ENCODE data around the gene MAPKAPK3.

Gene MAPKAPK3

DNA sequence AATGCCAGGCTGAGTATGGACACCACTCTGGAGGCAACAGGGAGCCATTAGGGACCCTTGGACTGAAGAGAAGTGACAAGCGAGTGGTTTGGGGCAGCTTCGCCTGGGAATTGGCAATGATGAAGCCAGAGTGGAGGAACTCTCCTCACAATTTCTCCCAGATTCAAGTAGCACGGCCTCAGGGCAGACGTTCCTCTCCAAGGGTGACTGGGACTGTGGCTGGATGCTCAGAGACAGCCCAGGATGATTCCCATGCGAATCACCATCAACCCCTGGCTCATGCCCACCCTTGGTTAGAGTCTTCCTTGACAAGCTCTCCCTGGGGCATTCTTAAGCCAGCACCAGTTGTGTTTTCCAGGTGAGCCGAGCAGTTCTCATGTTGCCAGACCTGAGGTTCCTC is 41.5 kb downstream of the MAPKAPK3 start:
- TF ChIP-seq, protein P1, sequence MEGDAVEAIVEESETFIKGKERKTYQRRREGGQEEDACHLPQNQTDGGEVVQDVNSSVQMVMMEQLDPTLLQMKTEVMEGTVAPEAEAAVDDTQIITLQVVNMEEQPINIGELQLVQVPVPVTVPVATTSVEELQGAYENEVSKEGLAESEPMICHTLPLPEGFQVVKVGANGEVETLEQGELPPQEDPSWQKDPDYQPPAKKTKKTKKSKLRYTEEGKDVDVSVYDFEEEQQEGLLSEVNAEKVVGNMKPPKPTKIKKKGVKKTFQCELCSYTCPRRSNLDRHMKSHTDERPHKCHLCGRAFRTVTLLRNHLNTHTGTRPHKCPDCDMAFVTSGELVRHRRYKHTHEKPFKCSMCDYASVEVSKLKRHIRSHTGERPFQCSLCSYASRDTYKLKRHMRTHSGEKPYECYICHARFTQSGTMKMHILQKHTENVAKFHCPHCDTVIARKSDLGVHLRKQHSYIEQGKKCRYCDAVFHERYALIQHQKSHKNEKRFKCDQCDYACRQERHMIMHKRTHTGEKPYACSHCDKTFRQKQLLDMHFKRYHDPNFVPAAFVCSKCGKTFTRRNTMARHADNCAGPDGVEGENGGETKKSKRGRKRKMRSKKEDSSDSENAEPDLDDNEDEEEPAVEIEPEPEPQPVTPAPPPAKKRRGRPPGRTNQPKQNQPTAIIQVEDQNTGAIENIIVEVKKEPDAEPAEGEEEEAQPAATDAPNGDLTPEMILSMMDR (conservative IDR thresholded peaks at IDR 0.05; ENCODE audit: low read depth, low read length), result no peak
- Histone ChIP-seq H3K4me2 (no peak overlapping the region), H2AFZ (ENCODE audit: low read depth) (no peak overlapping the region), H4K20me1 (ENCODE audit: insufficient read depth) (no peaks in the 10 kb centered on the region), H3K9ac (no peak overlapping the region), H3K27ac (no peak overlapping the region), H3K4me3 (IDR thresholded peaks at IDR 0.05; ENCODE audit: insufficient read depth, low read depth, low read length) (no peak overlapping the region), H3K36me3 (ENCODE audit: insufficient read depth) (no peaks in the 10 kb centered on the region), H3K27me3 (ENCODE audit: insufficient read depth, low read depth) (no peaks in the 10 kb centered on the region), H3K4me1 (ENCODE audit: low read depth, poor library complexity, severe bottlenecking) (no peaks in the 10 kb centered on the region), H3K79me2 (ENCODE audit: insufficient read depth, low read depth) (no peaks in the 10 kb centered on the region)

DNA sequence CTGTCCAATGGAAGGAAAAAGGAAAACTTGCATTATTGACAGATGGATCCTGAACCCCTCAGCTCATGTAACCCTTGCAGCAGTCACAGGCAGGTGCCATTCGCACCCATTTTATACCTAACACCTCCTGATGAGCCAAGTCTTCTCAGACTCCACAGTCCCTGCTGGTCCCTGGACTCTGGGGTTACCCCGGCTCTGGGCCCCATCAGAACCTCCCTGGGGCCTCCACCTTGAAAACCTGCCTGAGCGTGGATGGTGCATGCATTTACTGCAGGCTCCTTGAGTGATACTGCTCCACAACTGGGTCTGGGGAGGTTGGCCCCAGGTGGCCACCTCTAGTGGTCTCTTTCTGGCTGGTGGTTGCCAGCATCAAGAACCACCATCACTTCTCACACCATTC is 41.9 kb downstream of the MAPKAPK3 start:
- no peaks in the 10 kb centered on the region for H4K20me1 ChIP-seq (ENCODE audit: insufficient read depth)
- no peaks in the 10 kb centered on the region for H3K4me1 ChIP-seq (ENCODE audit: low read depth, poor library complexity, severe bottlenecking)
- no peak overlapping the region for H2AFZ ChIP-seq (ENCODE audit: low read depth)
- TF ChIP-seq, protein P1 (conservative IDR thresholded peaks at IDR 0.05; ENCODE audit: low read depth, low read length), result no peak
- H3K4me2 ChIP-seq, result no peak overlapping the region
- no peaks in the 10 kb centered on the region for H3K79me2 ChIP-seq (ENCODE audit: insufficient read depth, low read depth)
- no peak overlapping the region for H3K4me3 ChIP-seq (IDR thresholded peaks at IDR 0.05; ENCODE audit: insufficient read depth, low read depth, low read length)
- H3K27me3 ChIP-seq (ENCODE audit: insufficient read depth, low read depth), result no peaks in the 10 kb centered on the region
- H3K9ac ChIP-seq, result no peak overlapping the region
- no peak overlapping the region for H3K27ac ChIP-seq
- no peaks in the 10 kb centered on the region for H3K36me3 ChIP-seq (ENCODE audit: insufficient read depth)

DNA sequence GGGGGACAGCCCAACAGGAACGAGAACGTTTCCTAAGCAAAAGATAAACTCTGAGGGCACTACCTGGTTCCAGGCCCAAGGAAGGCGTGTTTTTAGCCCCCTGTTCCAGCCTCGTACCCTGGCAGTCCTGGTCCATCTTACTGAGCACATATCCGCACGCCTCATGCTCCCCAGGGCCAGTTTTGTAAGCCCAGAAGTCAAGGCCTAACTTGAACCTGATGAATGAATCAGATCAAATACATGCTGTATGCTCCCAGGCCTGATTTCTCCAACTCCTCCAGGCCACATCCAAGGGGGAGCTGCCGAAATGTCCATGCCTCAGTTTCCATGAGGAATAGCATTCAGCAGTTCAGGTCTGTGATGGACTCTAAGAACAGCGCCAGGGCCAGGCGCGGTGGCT is 43.4 kb downstream of the MAPKAPK3 start:
- Histone ChIP-seq H3K79me2 (ENCODE audit: insufficient read depth, low read depth) (no peaks in the 10 kb centered on the region), H3K4me2 (no peak overlapping the region), H3K9ac (no peak overlapping the region), H3K4me1 (ENCODE audit: low read depth, poor library complexity, severe bottlenecking) (no peaks in the 10 kb centered on the region), H3K4me3 (IDR thresholded peaks at IDR 0.05; ENCODE audit: insufficient read depth, low read depth, low read length) (no peak overlapping the region), H3K27me3 (ENCODE audit: insufficient read depth, low read depth) (no peaks in the 10 kb centered on the region), H3K36me3 (ENCODE audit: insufficient read depth) (no peaks in the 10 kb centered on the region), H3K27ac (no peak overlapping the region), H2AFZ (ENCODE audit: low read depth) (no peak overlapping the region), H4K20me1 (ENCODE audit: insufficient read depth) (no peaks in the 10 kb centered on the region)
- TF ChIP-seq, protein P1 (conservative IDR thresholded peaks at IDR 0.05; ENCODE audit: low read depth, low read length), result no peak

DNA sequence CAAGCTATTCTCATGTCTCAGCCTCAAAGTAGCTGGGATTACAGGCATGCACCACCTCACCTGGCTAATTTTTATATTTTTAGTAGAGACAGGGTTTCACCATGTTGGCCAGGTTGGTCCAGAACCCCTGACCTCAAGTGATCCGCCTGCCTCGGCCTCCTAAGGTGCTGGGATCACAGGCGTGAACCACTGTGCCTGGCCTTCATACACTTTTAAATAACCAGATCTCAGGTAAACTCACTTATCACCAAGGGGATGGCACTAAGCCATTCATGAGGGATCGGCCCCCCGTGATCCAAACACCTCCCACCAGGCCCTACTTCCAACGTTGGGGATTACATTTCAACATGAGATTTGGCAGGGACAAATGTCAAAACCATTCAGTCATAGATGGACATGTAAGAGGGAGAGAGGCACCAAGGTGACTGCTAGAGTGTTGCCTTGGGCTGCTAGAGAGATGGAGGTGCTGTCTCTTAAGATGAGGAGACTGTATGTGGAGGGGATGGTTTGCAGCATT is 44.4 kb downstream of the MAPKAPK3 start:
- Histone ChIP-seq H2AFZ (ENCODE audit: low read depth) (no peak overlapping the region), H3K27ac (no peak overlapping the region), H3K79me2 (ENCODE audit: insufficient read depth, low read depth) (no peaks in the 10 kb centered on the region), H3K36me3 (ENCODE audit: insufficient read depth) (no peaks in the 10 kb centered on the region), H3K27me3 (ENCODE audit: insufficient read depth, low read depth) (no peaks in the 10 kb centered on the region), H3K9ac (no peak overlapping the region), H3K4me1 (ENCODE audit: low read depth, poor library complexity, severe bottlenecking) (no peaks in the 10 kb centered on the region), H3K4me2 (no peak overlapping the region), H3K4me3 (IDR thresholded peaks at IDR 0.05; ENCODE audit: insufficient read depth, low read depth, low read length) (no peak overlapping the region), H4K20me1 (ENCODE audit: insufficient read depth) (no peaks in the 10 kb centered on the region)
- TF ChIP-seq, protein P1 (conservative IDR thresholded peaks at IDR 0.05; ENCODE audit: low read depth, low read length), result no peak

All from KMS-11 (cell line).